H54 (cell line): ENCODE data around the gene ADARB1.

Source experiments
- DNase-seq: peaks from one replicate; pipeline ENCODE4 v3.0.0; 2011; ENCODE audit warnings: low spot score, mixed read lengths; ENCODE audit not compliant: insufficient read length
- FAIRE-seq: peaks from 3 replicates; lab custom pipeline; 2011; peaks lifted over from hg19 to GRCh38; lab: Jason Lieb, UNC
- POLR2A ChIP-seq: IDR thresholded peaks from 2 replicates; pipeline ENCODE4 v1.6.1; 2011; ENCODE audit warnings: low read depth, mild to moderate bottlenecking, low read length

The ADARB1 gene

GRCh38 chr21:45081636-45082035, 7.3 kb downstream of the ADARB1 start:
- TF ChIP-seq POLR2A: no peak
- no peak for FAIRE-seq
- DNase-seq: no peak

GRCh38 chr21:45082736-45083135, 8.4 kb downstream of the ADARB1 start:
- FAIRE-seq (no peak), DNase-seq (no peak)
- no peak for TF ChIP-seq POLR2A

DNA sequence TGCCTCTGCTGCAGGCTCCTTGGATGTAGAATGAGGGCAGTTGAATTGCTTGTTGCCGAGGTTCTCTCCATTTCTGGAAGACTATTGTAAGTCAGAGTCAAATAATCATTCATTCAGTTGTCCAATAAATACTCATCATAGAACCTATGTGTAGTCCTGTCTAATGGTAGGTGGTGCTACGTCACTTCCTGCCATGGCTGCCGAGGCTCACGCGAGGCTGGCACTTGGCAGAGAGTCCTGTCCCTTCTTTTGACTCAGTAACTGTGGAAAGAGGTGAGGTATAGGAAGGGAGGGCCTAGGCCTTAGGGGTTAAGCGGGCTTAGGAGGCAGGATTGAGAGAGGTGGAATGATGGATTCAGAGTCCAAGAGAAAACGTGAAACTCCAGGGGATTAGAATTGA, 9.7 kb downstream of the ADARB1 start:
- FAIRE-seq (no peak), DNase-seq (no peak)
- no peak for TF ChIP-seq POLR2A

DNA sequence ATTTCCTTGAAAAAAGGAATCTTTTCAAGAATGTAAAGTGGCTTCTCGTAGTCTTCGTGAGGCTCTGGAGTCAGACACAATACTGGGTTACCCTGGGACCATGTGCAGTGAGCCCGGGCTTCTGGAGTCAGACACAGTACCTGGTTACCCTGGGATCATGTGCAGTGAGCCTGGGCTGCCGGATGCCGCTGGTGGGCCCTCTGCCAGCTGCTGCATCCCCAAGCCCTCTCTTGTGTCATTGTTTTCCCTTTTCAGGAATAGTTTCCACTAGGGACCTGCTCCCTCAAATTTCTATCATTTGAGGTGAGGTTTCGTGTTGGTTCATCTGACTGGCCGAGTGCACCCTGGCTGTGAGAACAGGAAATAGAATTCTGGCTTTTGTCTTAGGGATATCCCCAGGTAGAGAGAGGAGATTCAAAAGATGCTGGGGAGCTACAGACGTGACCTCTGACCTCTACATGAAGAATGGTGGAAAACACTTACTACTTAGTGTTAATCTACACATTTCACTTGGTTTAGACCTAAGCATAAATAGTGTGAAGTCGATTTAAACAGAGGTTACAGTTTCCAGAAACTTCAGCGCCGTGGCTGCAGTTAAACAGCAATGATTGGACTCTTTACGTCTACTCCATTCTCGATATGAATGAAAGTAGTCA, 10.6 kb downstream of the ADARB1 start:
- FAIRE-seq: no peak

GRCh38 chr21:45085700-45086099, 11.3 kb downstream of the ADARB1 start:
- TF ChIP-seq POLR2A: no peak
- FAIRE-seq (no peak), DNase-seq (no peak)

More for the DNA sequence above, 10.6 kb downstream of the ADARB1 start:
- DNase-seq: no peak
- no peak for TF ChIP-seq POLR2A

GRCh38 chr21:45086337-45086958, 12.1 kb downstream of the ADARB1 start:
- FAIRE-seq (no peak), DNase-seq (no peak)
- no peak for TF ChIP-seq POLR2A

GRCh38 chr21:45087022-45087823, 12.8 kb downstream of the ADARB1 start:
- TF ChIP-seq POLR2A: no peak
- FAIRE-seq: no peak
- no peak for DNase-seq

- DNase-seq (no peak), FAIRE-seq (no peak)
- no peak for TF ChIP-seq POLR2A
Observed at GRCh38 chr21:45088116-45088515, 13.7 kb downstream of the ADARB1 start.

- no peak for FAIRE-seq
Observed at GRCh38 chr21:45088729-45089128, 14.3 kb downstream of the ADARB1 start.

DNA sequence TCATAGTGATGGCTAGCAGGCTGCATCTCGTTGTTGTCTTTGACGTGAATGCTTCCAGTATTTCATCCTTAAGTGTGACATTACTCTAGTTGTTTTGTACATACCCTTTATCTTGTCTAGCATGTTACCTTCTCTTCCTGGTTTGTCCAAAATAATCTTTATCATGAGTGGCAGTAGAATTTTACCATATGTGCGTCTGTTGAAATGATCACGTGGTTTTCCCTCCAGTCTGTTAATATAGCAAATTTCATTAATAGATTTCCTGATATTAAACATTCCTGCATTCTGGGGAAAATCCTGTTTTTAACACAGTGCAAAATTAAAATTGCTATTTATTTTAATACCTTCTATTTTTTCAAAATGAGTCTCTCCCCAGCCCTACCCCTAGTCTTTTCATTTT, 15.6 kb downstream of the ADARB1 start:
- FAIRE-seq: no peak
- no peak for DNase-seq
- TF ChIP-seq POLR2A: no peak

More at GRCh38 chr21:45088729-45089128, 14.3 kb downstream of the ADARB1 start:
- no peak for TF ChIP-seq POLR2A
- DNase-seq: no peak

- FAIRE-seq: no peak
- no peak for TF ChIP-seq POLR2A
- DNase-seq: no peak
Observed at GRCh38 chr21:45090966-45091365, 16.6 kb downstream of the ADARB1 start.

DNA sequence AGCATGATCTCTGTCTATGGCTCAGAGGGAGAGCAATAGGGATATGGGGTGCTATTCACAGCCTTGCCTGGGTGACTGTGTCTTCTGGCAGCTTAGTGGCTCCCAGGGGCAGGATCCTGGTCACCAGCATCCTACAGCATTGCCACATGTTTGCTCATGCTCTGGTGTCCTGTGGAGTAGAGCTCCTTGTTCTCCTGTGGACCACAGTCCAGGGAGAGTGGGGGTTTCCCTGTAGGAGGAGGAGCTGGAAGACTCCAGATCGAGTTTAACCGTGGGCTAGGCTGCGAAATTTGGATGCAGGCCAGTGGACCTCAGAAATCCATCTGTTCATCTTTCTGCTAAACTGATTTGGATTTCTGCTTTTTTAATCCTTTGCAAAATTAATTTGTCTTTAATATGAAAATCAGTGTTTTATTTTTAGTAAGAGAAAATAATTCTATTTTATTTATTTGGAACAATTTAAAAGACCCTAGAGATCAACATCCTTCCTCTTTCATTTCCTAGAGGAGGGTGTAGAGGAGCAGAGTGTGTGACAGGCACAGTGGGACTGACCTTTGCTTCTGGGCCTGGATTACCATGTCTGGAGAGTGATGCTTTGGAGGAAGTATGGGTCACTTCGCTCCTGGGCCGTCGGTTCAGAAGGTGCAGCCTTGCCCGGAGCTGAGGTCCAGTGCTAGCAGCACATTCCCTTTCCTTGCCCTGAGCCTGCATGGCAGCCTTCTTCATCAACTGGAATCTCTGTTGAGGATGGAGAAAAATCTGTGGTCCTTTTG, 17.4 kb downstream of the ADARB1 start:
- no peak for FAIRE-seq
- no peak for DNase-seq

DNA sequence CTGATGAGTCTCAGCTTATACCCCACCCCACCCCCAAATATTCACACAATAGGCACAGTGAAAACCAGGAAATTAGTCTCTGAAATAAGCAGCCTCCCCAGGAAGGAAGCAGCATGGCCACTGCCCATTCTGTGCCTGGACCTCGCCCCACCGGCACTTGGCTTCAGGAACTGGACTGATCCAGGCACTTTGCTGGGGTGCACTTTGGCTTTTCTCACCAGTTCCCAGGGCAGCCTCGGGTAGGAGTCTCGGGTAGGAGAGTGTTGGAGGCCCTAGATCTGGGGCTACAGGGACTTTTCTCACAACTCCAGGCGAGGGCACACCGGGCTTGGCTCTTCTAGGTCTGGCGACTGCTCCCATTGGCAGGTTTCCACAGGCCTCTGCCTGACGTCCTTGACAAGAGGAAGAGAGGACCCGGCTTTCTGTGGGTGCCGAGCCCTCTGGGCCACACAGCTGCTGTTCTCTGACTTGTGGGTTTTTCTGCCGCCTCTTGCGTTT, 18.7 kb downstream of the ADARB1 start:
- no peak for TF ChIP-seq POLR2A
- DNase-seq (no peak), FAIRE-seq (no peak)

More for the DNA sequence above, 17.4 kb downstream of the ADARB1 start:
- no peak for TF ChIP-seq POLR2A
